ENCODE measurements around the gene PI4KB.

GRCh38 chr1:151266821-151267220 is 60.4 kb downstream of the PI4KB start:
- no peak for TF ChIP-seq POLR2AphosphoS5 (IDR thresholded peaks at IDR 0.05; ENCODE audit: borderline replicate concordance, low read depth, low read length)
- no peak for TF ChIP-seq EZH2 (IDR thresholded peaks at IDR 0.05)
- no peak for TF ChIP-seq FOXP2 (optimal IDR thresholded peaks at IDR 0.05; ENCODE audit: control extremely low read depth, extremely low read length, insufficient read depth)

Data from SK-N-MC (cell line).